CD8-positive, alpha-beta memory T cell (primary cell): Measurements from ENCODE around the gene MTG2. TPM values are rescaled to one million over a fixed set of nuclear protein-coding genes. Genes with fewer than 3 reads are reported as not detected.

Experiments used
- CTCF ChIA-PET: fragments of 350-600 bp; sonication (Branson Sonifier 250); formaldehyde crosslinking; loops from one replicate; lab custom pipeline; 2021; ENCODE audit warnings: antibody characterized with exemption; lab: Charles Lee
- POLR2A ChIA-PET: fragments of 350-600 bp; sonication (Branson Sonifier 250); formaldehyde crosslinking; loops from one replicate; lab custom pipeline; 2021; ENCODE audit warnings: antibody characterized with exemption; lab: Charles Lee
- DNase-seq, 5 donors: peaks; one replicate each; pipeline versions ENCODE4 v3.0.0 to v3.0.0-alpha.2; 2020 to 2022; ENCODE audit warnings: mixed read lengths in 1 of 5
- H3K27ac ChIP-seq: one replicate; pipeline ENCODE4 v1.7.0; 2013; ENCODE audit warnings: low read depth, mild to moderate bottlenecking, low read length, moderate library complexity
- H3K27me3 ChIP-seq: 2 replicates; pipeline ENCODE4 v1.7.0; 2013; ENCODE audit warnings: low read length, mild to moderate bottlenecking; ENCODE audit not compliant: insufficient read depth, poor library complexity, severe bottlenecking
- H3K36me3 ChIP-seq: 2 replicates; pipeline ENCODE4 v1.7.0; 2013; ENCODE audit warnings: mild to moderate bottlenecking, low read length, moderate library complexity; ENCODE audit not compliant: insufficient read depth
- H3K4me1 ChIP-seq: 2 replicates; pipeline ENCODE4 v1.7.0; 2013; ENCODE audit warnings: mild to moderate bottlenecking, low read length, moderate library complexity; ENCODE audit not compliant: insufficient read depth
- H3K4me3 ChIP-seq: 2 replicates; pipeline ENCODE4 v1.7.0; 2013; ENCODE audit warnings: mild to moderate bottlenecking, low read length
- H3K9me3 ChIP-seq: 2 replicates; pipeline ENCODE4 v1.7.0; 2013; ENCODE audit warnings: mild to moderate bottlenecking, low read length
- H3K27ac Mint-ChIP-seq, 8 donors: one replicate each; pipeline ENCODE4 v1.8.0; 2020 to 2021; ENCODE audit warnings: mixed read lengths in 8 of 8, mild to moderate bottlenecking in 6 of 8, inconsistent platforms in 3 of 8, moderate library complexity in 3 of 8
- H3K27me3 Mint-ChIP-seq, 2 donors: one replicate each; pipeline ENCODE4 v1.8.0; 2020 to 2021; ENCODE audit warnings: mixed read lengths in 2 of 2, mild to moderate bottlenecking in 1 of 2, moderate library complexity in 1 of 2
- H3K36me3 Mint-ChIP-seq, 3 donors: one replicate each; pipeline ENCODE4 v1.8.0; 2020 to 2021; ENCODE audit warnings: mixed read lengths in 3 of 3, inconsistent platforms in 1 of 3, mild to moderate bottlenecking in 1 of 3
- H3K4me1 Mint-ChIP-seq, 3 donors: one replicate each; pipeline ENCODE4 v1.8.0; 2020 to 2021; ENCODE audit warnings: mixed read lengths in 3 of 3, inconsistent platforms in 1 of 3, mild to moderate bottlenecking in 1 of 3
- H3K4me3 Mint-ChIP-seq, 7 donors: one replicate each; pipeline ENCODE4 v1.8.0; 2020 to 2021; ENCODE audit warnings: mixed read lengths in 7 of 7, mild to moderate bottlenecking in 6 of 7, moderate library complexity in 4 of 7, inconsistent platforms in 2 of 7
- H3K9me3 Mint-ChIP-seq, 5 donors: one replicate each; pipeline ENCODE4 v1.8.0; 2020 to 2022; ENCODE audit warnings: mixed read lengths in 5 of 5, mild to moderate bottlenecking in 3 of 5, moderate library complexity in 2 of 5, inconsistent platforms in 1 of 5
- polyA plus RNA-seq: library from polyadenylated mRNA; unstranded; fragments of 300-500 nt; fragmentation: Illumina TruSeq; gene quantifications from one replicate; pipeline ENCODE4 v1.2.3, GENCODE V29; 2021
- total RNA-seq, 2 experiments: library from RNA; stranded (reverse); gene quantifications; one replicate each; pipeline ENCODE4 v1.2.3, GENCODE V29; 2021

Gene MTG2
- total and polyA plus RNA-seq, 3 experiments from 2014 or later: 19.0 to 45.9 (median 44.6) TPM

DNA sequence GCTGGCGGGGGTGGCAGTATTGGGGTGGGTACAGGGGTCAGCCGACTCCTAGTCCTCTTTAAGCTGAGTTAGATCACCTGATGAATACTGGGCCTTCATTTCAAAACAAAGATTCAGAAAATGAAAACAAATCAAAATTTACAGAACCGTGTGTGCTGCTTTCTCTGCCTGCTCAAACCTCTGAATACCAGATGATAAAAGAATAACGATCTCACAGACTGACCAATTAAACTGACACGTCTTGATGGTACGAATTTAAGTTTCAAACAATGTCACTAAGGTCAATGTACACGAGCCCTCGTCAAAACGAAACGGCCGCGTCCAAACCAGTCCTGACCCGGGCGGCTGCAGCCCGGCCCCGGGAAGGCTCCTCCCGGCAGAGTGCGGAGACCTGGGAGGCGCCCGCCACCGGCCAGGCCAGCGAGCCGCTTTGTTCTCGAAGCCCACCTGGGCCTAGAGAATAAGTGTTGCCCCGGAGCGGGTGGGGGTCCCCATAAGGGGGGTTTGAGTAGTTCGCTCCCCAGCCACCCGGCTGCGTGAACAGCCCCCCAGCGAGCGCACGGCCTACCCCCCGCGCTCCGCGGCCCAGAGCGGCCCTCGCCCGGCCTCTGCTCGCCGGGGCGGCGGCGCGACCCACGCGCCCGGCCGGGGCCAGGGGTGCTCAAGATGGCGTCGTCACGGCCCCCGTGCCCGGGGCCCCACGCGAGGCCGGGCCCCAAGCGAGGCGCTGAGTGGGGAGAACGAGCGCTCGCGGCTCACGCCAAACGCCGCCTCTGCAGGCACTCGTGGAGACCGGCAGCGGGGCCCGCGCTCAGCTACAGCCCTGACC, 40.4 kb upstream of the MTG2 start:
- H3K4me1 ChIP-seq: peaks cover 29% of the 10 kb centered on the region
- H3K36me3 Mint-ChIP-seq: peaks cover 7 to 54% (median 9%) of the 10 kb centered on the region in 3 donors
- H3K4me3 ChIP-seq: peak overlapping the region; percentile 17
- no peaks in the 10 kb centered on the region for H3K9me3 ChIP-seq
- no peak for DNase-seq
- H3K4me1 Mint-ChIP-seq: peaks cover 46 to 68% (median 53%) of the 10 kb centered on the region in 3 donors
- H3K9me3 Mint-ChIP-seq: no peaks in the 10 kb centered on the region
- H3K4me3 Mint-ChIP-seq: peak overlapping the region; percentile 89 to 98 (median 92)
- H3K27me3 ChIP-seq: no peaks in the 10 kb centered on the region
- H3K36me3 ChIP-seq: peaks cover 35% of the 10 kb centered on the region
- CTCF ChIA-PET: interaction anchor here (1.0 to 1.6 kb wide), 3 partner anchors 19 to 131 kb away, joined by 3 to 6 read pairs (median 6); partner anchors contain the start of gene LSM14B
- peak overlapping the region; percentile 91 to 99 (median 96) for H3K27ac Mint-ChIP-seq
- H3K27ac ChIP-seq: peak overlapping the region; percentile 72
- peaks cover 0 to 2% of the 10 kb centered on the region in 2 donors for H3K27me3 Mint-ChIP-seq
- POLR2A ChIA-PET: interaction anchor here (0.6 to 3.0 kb wide), 3 partner anchors 20 to 76 kb away, joined by 5 to 21 read pairs (median 21); partner anchors contain the start of genes LSM14B and TAF4

GRCh38 chr20:62143081-62143956, 39.5 kb upstream of the MTG2 start, which contains the start of the genes PSMA7 and SS18L1:
Gene PSMA7, minus strand, starts transcription at chr20:62143394. Its CDS starts 91 bp downstream, at chr20:62143303.
Gene SS18L1, plus strand, starts transcription at chr20:62143769. Its CDS starts 52 bp downstream, at chr20:62143821.
- POLR2A ChIA-PET: interaction anchor here (0.6 to 3.0 kb wide), 5 partner anchors 9 to 77 kb away, joined by 4 to 21 read pairs (median 5); partner anchors contain the start of genes LSM14B and TAF4
- peaks cover 40 to 64% (median 44%) of the 10 kb centered on the region in 3 donors for H3K4me1 Mint-ChIP-seq

DNA sequence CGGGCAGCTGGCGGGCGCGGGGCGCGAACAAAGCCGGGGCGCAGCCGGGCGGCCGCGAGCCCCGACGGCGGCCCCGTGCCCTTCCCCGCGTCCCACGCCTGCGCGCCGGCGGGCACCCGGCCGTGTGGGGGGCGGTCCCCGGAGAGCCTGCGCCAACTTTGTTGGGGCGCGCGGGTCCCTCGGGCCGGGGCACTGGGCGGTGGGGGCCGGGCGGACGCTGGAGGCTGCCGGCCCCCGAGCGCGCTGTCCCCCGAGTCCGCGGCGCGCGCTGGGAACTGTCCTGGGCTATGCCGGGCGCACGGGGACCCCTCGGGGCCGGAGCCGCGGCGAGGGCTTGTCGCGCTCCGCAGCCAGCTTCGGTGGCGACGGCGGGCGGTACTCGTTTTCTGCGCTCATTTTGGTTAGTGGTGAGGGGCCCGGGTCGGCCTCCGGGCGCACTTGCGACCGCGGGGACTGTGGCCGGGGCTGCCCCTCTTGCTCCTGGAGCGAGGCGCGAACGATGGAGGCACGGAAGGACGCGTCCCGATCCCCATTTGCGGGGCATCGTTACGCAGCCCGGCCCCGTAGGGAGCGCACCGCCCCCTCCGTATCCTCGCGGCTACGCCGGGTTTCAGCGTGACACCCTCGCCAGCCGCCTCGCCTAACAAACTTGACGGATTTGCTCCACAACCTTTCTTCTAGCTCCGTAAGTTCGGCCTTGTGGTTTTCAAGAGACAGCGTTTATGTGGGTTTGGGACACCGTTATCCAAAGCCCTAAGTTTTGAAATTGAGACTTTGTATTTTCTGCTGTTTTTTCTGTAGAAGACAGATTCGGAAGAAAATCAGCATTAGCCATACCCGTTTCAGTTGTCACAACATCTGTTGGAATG, 38.6 kb upstream of the MTG2 start:
- H3K4me3 Mint-ChIP-seq: peak overlapping the region; percentile 78 to 88 (median 86)
- H3K27ac ChIP-seq: peak overlapping the region; percentile 3
- H3K4me3 ChIP-seq: peak overlapping the region; percentile 61
- H3K9me3 ChIP-seq: no peaks in the 10 kb centered on the region
- POLR2A ChIA-PET: interaction anchor here (0.7 to 3.0 kb wide), 4 partner anchors 10 to 133 kb away, joined by 3 to 21 read pairs (median 4); partner anchors contain the start of genes LSM14B and TAF4
- H3K27ac Mint-ChIP-seq: peak overlapping the region; percentile 18 to 95 (median 84)
- H3K36me3 ChIP-seq: peaks cover 18% of the 10 kb centered on the region
- no peaks in the 10 kb centered on the region for H3K9me3 Mint-ChIP-seq
- peaks cover 0 to 37% (median 3%) of the 10 kb centered on the region in 3 donors for H3K36me3 Mint-ChIP-seq
- peaks cover 41 to 67% (median 44%) of the 10 kb centered on the region in 3 donors for H3K4me1 Mint-ChIP-seq
- CTCF ChIA-PET: interaction anchor here (1.2 to 2.3 kb wide), 2 partner anchors 12 to 133 kb away, joined by 3 to 7 read pairs; no protein-coding TSS in a partner anchor
- DNase-seq: peak in 4 of 5 donors; percentile 27 to 46 (median 32)
- H3K27me3 ChIP-seq: no peaks in the 10 kb centered on the region
- peaks cover 29% of the 10 kb centered on the region for H3K4me1 ChIP-seq
- peaks cover 0 to 2% of the 10 kb centered on the region in 2 donors for H3K27me3 Mint-ChIP-seq

More at GRCh38 chr20:62143081-62143956, 39.5 kb upstream of the MTG2 start, which contains the start of the genes PSMA7 and SS18L1:
- Mint-ChIP-seq H3K27me3 (peaks cover 0 to 2% of the 10 kb centered on the region in 2 donors), H3K27ac (peak within 1 kb of the TSS; percentile 91 to 99 (median 96)), H3K9me3 (no peaks in the 10 kb centered on the region), H3K36me3 (peaks cover under 1 to 45% (median 3%) of the 10 kb centered on the region in 3 donors), H3K4me3 (peak within 1 kb of the TSS; percentile 89 to 98 (median 92))
- peaks cover 29% of the 10 kb centered on the region for H3K4me1 ChIP-seq
- peak within 1 kb of the TSS; percentile 72 for H3K27ac ChIP-seq
- H3K9me3 ChIP-seq: no peaks in the 10 kb centered on the region
- CTCF ChIA-PET: interaction anchor here (1.2 to 2.3 kb wide), 2 partner anchors 13 to 132 kb away, joined by 3 to 7 read pairs; no protein-coding TSS in a partner anchor
- H3K4me3 ChIP-seq: peak within 1 kb of the TSS; percentile 61
- peak; percentile 77 to 88 (median 87) for DNase-seq
- H3K27me3 ChIP-seq: no peaks in the 10 kb centered on the region
- peaks cover 27% of the 10 kb centered on the region for H3K36me3 ChIP-seq

DNA sequence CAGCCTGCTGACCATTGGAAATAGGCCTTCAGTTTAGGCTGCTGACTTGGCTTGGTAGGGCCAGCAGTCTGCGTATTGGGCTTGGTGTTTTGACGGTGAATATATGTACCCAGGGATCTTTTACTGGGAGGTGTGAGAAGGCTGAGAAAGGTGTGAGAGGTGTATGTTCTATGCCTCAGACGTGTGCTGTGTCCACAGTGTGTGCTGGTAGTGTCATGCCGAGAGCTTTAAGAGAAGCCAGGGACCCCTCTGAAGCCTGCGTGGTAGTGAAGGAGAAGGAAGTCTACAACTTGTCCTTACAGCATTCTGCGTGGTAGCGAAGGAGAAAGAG, 37.2 kb upstream of the MTG2 start:
- no peaks in the 10 kb centered on the region for H3K9me3 ChIP-seq
- peaks cover 0 to 26% (median 5%) of the 10 kb centered on the region in 3 donors for H3K36me3 Mint-ChIP-seq
- H3K9me3 Mint-ChIP-seq: no peaks in the 10 kb centered on the region
- H3K27me3 Mint-ChIP-seq: peaks cover 0 to 2% of the 10 kb centered on the region in 2 donors
- H3K27ac Mint-ChIP-seq: peak overlapping the region in 4 of 8 donors; percentile 70 to 95 (median 88)
- no peak overlapping the region for H3K27ac ChIP-seq
- peaks cover 3% of the 10 kb centered on the region for H3K36me3 ChIP-seq
- ChIA-PET POLR2A (no interaction called here), CTCF (no interaction called here)
- peak overlapping the region; percentile 41 to 88 (median 83) for H3K4me3 Mint-ChIP-seq
- H3K4me1 Mint-ChIP-seq: peaks cover 42 to 65% (median 47%) of the 10 kb centered on the region in 3 donors
- H3K4me1 ChIP-seq: peaks cover 25% of the 10 kb centered on the region
- no peak for DNase-seq
- H3K4me3 ChIP-seq: no peak overlapping the region
- no peaks in the 10 kb centered on the region for H3K27me3 ChIP-seq

DNA sequence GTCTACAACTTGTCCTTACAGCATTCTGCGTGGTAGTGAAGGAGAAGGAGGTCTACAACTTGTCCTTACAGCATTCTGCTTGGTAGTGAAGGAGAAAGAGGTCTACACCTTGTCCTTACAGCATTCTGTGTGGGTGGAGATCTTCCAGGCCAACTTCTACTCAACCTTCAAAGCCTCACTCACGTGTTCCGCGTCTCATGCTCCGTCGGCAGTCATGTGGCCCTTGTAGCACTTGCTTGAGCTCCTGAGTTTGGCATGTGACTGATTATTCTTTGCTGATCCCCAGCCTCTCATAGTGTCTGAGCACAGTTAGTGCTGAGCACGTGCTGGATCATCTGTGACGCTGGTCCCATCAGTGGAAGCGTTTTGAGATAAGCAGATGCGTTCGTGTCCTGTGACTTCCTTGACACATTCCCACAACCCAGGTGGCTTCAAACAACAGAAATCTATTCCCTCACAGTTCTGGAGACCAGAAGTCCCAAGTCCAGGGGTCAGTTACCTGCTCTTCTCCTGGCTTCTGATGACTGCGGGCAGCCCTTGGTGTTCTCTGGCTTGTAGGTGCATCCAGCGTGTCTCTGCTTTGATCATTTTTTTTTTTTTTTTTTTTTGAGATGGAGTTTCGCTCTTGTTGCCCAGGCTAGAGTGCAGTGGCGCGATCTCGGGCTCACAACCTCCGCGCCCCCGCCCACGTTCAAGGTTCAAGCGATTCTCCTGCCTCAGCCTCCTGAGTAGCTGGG, 36.6 kb upstream of the MTG2 start:
- ChIA-PET CTCF (no interaction called here), POLR2A (interaction anchor here (0.6 kb wide), 1 partner anchor 79 kb away, joined by 7 read pairs; no protein-coding TSS in a partner anchor)
- peaks cover 20% of the 10 kb centered on the region for H3K4me1 ChIP-seq
- H3K27me3 ChIP-seq: no peaks in the 10 kb centered on the region
- H3K9me3 Mint-ChIP-seq: no peaks in the 10 kb centered on the region
- no peaks in the 10 kb centered on the region for H3K36me3 ChIP-seq
- H3K27me3 Mint-ChIP-seq: peaks cover 0 to 2% of the 10 kb centered on the region in 2 donors
- H3K4me1 Mint-ChIP-seq: peaks cover 36 to 60% (median 41%) of the 10 kb centered on the region in 3 donors
- peak overlapping the region in 4 of 7 donors; percentile 32 to 88 (median 54) for H3K4me3 Mint-ChIP-seq
- H3K27ac ChIP-seq: no peak overlapping the region
- H3K4me3 ChIP-seq: no peak overlapping the region
- H3K27ac Mint-ChIP-seq: peak overlapping the region in 3 of 8 donors; percentile 37 to 95 (median 89)
- H3K36me3 Mint-ChIP-seq: peaks cover 0 to 23% (median 5%) of the 10 kb centered on the region in 3 donors
- H3K9me3 ChIP-seq: no peaks in the 10 kb centered on the region
- no peak for DNase-seq

DNA sequence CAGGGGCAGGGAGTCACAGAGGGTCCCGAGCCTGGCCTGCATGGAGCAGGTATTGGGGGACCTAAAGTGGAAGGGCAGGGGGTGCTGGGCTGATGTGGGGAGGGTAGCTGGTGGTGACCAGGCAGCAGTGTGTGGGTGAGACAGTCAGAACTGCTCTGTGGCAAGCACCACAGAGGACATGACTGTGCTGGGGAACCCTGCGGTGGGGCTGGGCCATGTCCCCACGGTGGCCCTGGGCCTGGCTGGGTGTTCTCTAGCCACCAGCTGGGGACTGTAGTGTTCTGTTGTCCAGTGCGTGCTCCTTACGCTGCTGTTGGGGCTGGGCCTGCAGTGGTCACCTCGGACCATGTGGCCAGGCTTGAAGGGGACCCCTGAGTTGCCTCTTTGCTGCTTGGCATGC, 35.7 kb upstream of the MTG2 start:
- Mint-ChIP-seq H3K4me1 (peaks cover 27 to 51% (median 32%) of the 10 kb centered on the region in 3 donors), H3K27me3 (peaks cover 0 to 2% of the 10 kb centered on the region in 2 donors), H3K36me3 (peaks cover 0 to 15% (median 5%) of the 10 kb centered on the region in 3 donors), H3K27ac (peak overlapping the region in 2 of 8 donors; percentile 43 to 62), H3K4me3 (peak overlapping the region in 1 of 7 donors; percentile 42), H3K9me3 (no peaks in the 10 kb centered on the region)
- DNase-seq: no peak
- Histone ChIP-seq H3K4me1 (peaks cover 10% of the 10 kb centered on the region), H3K4me3 (no peak overlapping the region), H3K27me3 (no peaks in the 10 kb centered on the region), H3K36me3 (no peaks in the 10 kb centered on the region), H3K27ac (no peak overlapping the region), H3K9me3 (no peaks in the 10 kb centered on the region)
- CTCF ChIA-PET: no interaction called here
- POLR2A ChIA-PET: interaction anchor here (0.6 kb wide), 1 partner anchor 80 kb away, joined by 7 read pairs; no protein-coding TSS in a partner anchor
